PFSK-1 (cell line): ENCODE data around the gene CLMN.

ENCODE experiments used
- POLR2AphosphoS5 ChIP-seq: IDR thresholded peaks from 2 replicates; pipeline ENCODE4 v1.6.1; 2012; ENCODE audit warnings: low read depth, mild to moderate bottlenecking, control low read depth, low read length, moderate library complexity
- REST ChIP-seq, 2 experiments: IDR thresholded peaks; 2 replicates each; pipeline versions ENCODE4 v1.6.1 to v1.8.0; 2011 to 2012; ENCODE audit warnings: low read depth in 2 of 2, low read length in 2 of 2, control low read depth in 1 of 2, inconsistent platforms in 1 of 2, mild to moderate bottlenecking in 1 of 2, moderate library complexity in 1 of 2; ENCODE audit not compliant: insufficient read depth in 1 of 2
- SIN3A ChIP-seq: IDR thresholded peaks from 2 replicates; pipeline ENCODE4 v1.6.1; 2012; ENCODE audit warnings: mild to moderate bottlenecking, low read length, moderate library complexity, borderline replicate concordance; ENCODE audit not compliant: insufficient read depth
- TAF1 ChIP-seq: IDR thresholded peaks from 2 replicates; pipeline ENCODE4 v1.6.1; 2012; ENCODE audit warnings: low read length, control low read depth, borderline replicate concordance; ENCODE audit not compliant: insufficient read depth

DNA sequence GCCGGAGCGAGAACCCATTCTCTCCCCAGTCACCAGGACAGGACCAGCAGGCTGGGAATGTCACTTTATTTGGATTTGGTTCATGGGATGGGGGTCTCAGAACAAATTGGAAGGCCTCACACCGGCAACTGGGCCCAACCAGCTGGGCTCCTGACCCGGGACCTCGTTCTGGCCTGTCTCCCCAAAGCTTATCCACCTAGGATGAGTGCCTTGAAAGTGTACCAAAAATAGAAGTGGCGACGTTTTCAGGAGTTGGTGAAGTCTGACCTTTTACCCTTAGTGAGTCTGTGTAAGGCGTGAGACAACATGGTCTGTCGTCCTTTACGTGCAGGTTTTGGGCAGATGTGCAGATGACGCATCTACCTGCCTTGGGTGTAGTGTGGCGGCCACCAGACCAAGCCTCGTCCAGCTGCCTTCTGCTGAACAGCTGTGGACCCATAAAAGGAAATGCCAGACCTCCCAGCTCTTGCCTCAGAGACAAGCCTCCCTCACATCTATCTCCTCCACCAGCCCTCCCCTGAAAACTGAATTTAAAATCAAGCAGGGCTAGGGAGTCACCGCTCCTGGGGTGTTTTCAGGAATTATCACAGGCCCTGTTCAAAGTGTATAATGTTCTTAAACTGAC, 36.6 kb upstream of the CLMN start:
- TF ChIP-seq SIN3A = no peak
- TF ChIP-seq TAF1 = no peak
- no peak for TF ChIP-seq REST (IDR thresholded peaks at IDR 0.05; ENCODE audit: insufficient read depth in 1 of 2, low read depth in 2 of 2, low read length in 2 of 2)
- no peak for TF ChIP-seq POLR2AphosphoS5
